Activated gamma-delta T cell treated with anti-CD3 and anti-CD28 coated beads, Interleukin-2, amount 50 U/mL, for 16 hours (primary cell): ENCODE results near the gene LTBP3.

Source experiments
- DNase-seq: peaks from one replicate; pipeline ENCODE4 v3.0.0-alpha.2; 2020; ENCODE audit warnings: low read depth

The LTBP3 gene

GRCh38 chr11:65505466-65506289 lies 52.5 kb downstream of the LTBP3 start:
- DNase-seq: no peak

- no peak for DNase-seq
Measured at GRCh38 chr11:65504674-65505465, 53.3 kb downstream of the LTBP3 start.

- DNase-seq: no peak
Measured at GRCh38 chr11:65503949-65504673, 54.0 kb downstream of the LTBP3 start.

DNA sequence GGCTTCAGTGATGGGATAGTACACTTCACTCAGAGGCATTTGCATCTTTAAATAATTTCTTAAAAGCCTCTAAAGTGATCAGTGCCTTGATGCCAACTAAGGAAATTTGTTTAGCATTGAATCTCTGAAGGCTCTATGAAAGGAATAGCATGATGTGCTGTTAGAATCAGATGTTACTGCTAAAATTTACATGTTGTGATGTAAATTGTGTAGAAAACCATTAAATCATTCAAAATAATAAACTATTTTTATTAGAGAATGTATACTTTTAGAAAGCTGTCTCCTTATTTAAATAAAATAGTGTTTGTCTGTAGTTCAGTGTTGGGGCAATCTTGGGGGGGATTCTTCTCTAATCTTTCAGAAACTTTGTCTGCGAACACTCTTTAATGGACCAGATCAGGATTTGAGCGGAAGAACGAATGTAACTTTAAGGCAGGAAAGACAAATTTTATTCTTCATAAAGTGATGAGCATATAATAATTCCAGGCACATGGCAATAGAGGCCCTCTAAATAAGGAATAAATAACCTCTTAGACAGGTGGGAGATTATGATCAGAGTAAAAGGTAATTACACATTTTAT lies 54.7 kb downstream of the LTBP3 start:
- no peak for DNase-seq

- no peak for DNase-seq
Measured at GRCh38 chr11:65502555-65503367, 55.4 kb downstream of the LTBP3 start.

DNA sequence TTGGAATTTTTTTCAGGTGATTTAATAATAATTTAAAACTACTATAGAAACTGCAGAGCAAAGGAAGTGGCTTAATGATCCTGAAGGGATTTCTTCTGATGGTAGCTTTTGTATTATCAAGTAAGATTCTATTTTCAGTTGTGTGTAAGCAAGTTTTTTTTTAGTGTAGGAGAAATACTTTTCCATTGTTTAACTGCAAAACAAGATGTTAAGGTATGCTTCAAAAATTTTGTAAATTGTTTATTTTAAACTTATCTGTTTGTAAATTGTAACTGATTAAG lies 55.9 kb downstream of the LTBP3 start:
- DNase-seq: no peak

GRCh38 chr11:65501472-65502273 lies 56.5 kb downstream of the LTBP3 start:
- no peak for DNase-seq

DNA sequence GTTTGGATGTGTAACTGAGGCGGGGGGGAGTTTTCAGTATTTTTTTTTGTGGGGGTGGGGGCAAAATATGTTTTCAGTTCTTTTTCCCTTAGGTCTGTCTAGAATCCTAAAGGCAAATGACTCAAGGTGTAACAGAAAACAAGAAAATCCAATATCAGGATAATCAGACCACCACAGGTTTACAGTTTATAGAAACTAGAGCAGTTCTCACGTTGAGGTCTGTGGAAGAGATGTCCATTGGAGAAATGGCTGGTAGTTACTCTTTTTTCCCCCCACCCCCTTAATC lies 57.0 kb downstream of the LTBP3 start:
- no peak for DNase-seq

DNA sequence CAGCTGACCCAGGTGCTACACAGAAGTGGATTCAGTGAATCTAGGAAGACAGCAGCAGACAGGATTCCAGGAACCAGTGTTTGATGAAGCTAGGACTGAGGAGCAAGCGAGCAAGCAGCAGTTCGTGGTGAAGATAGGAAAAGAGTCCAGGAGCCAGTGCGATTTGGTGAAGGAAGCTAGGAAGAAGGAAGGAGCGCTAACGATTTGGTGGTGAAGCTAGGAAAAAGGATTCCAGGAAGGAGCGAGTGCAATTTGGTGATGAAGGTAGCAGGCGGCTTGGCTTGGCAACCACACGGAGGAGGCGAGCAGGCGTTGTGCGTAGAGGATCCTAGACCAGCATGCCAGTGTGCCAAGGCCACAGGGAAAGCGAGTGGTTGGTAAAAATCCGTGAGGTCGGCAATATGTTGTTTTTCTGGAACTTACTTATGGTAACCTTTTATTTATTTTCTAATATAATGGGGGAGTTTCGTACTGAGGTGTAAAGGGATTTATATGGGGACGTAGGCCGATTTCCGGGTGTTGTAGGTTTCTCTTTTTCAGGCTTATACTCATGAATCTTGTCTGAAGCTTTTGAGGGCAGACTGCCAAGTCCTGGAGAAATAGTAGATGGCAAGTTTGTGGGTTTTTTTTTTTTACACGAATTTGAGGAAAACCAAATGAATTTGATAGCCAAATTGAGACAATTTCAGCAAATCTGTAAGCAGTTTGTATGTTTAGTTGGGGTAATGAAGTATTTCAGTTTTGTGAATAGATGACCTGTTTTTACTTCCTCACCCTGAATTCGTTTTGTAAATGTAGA lies 57.6 kb downstream of the LTBP3 start:
- no peak for DNase-seq

GRCh38 chr11:65499713-65500386 lies 58.3 kb downstream of the LTBP3 start:
- DNase-seq: no peak

DNA sequence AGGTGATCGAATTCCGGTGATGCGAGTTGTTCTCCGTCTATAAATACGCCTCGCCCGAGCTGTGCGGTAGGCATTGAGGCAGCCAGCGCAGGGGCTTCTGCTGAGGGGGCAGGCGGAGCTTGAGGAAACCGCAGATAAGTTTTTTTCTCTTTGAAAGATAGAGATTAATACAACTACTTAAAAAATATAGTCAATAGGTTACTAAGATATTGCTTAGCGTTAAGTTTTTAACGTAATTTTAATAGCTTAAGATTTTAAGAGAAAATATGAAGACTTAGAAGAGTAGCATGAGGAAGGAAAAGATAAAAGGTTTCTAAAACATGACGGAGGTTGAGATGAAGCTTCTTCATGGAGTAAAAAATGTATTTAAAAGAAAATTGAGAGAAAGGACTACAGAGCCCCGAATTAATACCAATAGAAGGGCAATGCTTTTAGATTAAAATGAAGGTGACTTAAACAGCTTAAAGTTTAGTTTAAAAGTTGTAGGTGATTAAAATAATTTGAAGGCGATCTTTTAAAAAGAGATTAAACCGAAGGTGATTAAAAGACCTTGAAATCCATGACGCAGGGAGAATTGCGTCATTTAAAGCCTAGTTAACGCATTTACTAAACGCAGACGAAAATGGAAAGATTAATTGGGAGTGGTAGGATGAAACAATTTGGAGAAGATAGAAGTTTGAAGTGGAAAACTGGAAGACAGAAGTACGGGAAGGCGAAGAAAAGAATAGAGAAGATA lies 59.0 kb downstream of the LTBP3 start, which contains the start of gene MALAT1:
Gene MALAT1, plus strand, starts transcription at position 69 of the 736 bp plus-strand sequence.
- peak; percentile 90 for DNase-seq

DNA sequence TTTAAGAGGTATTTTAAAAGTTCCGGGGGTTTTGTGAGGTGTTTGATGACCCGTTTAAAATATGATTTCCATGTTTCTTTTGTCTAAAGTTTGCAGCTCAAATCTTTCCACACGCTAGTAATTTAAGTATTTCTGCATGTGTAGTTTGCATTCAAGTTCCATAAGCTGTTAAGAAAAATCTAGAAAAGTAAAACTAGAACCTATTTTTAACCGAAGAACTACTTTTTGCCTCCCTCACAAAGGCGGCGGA lies 59.5 kb downstream of the LTBP3 start:
- no peak for DNase-seq

GRCh38 chr11:65498042-65498726 lies 60.0 kb downstream of the LTBP3 start:
- peak; percentile 46 for DNase-seq

DNA sequence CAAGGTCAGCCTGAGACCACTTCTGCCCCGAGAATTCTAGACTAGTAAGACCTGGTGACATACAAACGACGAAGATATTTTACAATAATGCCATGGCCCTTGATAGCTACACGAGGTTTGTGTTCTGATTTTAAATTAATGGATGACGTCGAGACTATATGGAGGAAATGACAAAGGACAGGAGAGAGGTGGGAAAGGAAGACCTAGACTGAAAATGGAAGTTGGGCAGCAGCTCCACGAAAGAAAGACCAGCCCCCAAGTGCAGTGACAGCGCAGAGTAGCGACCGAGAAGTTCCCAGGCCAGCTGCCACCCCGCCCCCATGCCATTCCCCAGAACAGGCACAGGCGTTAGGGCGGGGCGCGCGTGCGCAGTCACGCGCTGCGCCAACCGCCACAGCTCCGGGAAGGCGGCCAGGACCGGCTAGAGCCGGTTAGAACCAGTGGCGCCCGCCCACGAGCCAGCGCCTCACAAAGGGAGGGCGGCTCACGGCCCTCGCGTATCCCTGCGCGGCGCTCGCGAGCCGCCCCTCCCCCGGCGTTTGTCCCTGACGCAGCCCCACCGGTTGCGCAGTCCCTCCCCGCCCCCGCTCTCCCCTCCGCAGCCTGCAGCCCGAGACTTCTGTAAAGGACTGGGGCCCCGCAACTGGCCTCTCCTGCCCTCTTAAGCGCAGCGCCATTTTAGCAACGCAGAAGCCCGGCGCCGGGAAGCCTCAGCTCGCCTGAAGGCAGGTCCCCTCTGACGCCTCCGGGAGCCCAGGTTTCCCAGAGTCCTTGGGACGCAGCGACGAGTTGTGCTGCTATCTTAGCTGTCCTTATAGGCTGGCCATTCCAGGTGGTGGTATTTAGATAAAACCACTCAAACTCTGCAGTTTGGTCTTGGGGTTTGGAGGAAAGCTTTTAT lies 60.8 kb downstream of the LTBP3 start:
- peak; percentile 96 for DNase-seq

DNA sequence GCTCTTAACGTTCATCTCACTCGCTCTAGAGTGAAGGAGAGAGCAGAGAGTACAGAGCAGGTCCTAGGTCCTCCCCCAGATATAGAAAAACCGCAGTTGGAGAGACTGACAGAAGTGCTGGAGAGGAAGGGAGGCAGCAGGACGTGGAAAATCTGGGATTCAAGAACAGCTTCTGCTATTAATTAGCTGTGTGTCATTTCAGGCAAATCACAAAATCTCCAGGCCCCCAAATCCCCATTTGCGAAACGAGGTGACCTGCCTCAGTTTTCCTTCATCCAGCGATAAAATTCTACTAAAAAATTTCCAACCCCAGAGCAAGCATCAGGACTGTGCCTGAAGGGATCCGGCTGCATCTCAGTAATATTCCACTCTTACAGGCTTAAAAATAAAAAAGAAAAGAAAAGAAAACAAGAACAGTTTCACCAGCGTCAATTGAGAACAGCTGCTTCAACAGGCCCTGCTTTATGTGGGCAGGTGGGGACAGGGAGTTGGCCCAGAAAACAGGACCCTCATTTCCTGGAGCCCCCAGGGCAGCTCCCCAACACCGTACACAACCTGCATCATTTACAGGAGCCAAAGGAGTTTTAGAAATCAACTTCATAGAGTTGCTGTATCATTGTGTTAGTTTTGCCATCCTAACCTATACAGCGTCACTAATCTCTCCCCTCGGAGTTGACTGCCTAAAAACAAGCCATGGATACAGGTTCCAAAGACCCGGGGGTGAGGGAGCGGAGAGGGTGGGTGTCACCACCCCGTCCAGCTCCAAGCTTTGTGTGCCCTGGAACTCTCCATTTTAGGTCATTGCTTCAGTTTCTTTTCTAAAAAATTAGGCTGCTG lies 61.6 kb downstream of the LTBP3 start:
- DNase-seq: no peak

DNA sequence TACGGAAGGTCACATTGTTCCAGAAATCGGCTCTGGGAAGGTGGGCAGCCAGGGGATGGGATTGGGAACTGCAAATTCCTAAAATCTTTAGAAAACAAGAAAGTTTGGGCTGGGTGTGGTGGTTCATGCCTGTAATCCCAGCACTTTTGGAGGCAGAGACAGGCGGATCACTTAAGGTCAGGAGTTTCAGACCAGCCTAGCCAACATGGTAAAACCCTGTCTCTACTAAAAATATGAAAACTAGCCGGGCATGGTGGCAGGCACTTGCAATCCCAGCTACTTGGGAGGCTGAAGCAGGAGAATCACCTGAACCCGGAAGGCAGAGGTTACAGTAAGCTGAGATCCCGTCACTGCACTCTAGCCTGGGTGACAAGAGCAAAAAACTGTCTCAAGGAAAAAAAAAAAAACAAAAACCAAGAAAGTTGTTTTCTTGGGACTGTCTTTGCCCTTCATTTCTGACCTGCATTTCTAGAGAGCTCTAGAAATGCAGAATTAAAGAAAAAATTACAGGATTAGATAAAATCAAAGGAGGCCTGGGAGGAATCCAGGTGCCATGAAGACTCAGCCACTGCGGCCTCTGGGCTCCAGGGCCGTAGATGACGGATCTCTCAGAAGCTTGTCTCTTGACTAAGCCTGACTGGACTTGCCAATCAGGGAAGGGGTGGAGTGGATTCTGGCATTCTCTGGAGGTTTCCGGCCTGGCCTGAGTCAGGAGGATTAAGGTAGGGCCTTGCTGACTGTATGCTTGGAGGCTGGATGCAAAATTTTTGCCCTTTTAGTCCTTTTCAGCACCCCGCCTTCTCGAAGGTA lies 64.6 kb downstream of the LTBP3 start:
- no peak for DNase-seq
